HG02678 (cell line): ENCODE data around the gene MYO1C.
"Not testable (repeated sequence)": the region's sequence is repeated elsewhere in the genome, so short reads cannot be mapped to it uniquely, and the experiment has no call there.

Experiments used
- ATAC-seq: cut with Tn5 transposase; IDR thresholded peaks from one replicate; pipeline ENCODE4 v1.9.1; 2021; ENCODE audit warnings: mild to moderate bottlenecking, moderate library complexity; ENCODE audit not compliant: unreplicated experiment

MYO1C gene

GRCh38 chr17:1508709-1509108 lies 16.2 kb upstream of the MYO1C start:
- ATAC-seq = not testable (repeated sequence)

GRCh38 chr17:1506649-1507267 lies 14.3 kb upstream of the MYO1C start:
- ATAC-seq = no peak

GRCh38 chr17:1505586-1505985 lies 13.1 kb upstream of the MYO1C start:
- no peak for ATAC-seq

DNA sequence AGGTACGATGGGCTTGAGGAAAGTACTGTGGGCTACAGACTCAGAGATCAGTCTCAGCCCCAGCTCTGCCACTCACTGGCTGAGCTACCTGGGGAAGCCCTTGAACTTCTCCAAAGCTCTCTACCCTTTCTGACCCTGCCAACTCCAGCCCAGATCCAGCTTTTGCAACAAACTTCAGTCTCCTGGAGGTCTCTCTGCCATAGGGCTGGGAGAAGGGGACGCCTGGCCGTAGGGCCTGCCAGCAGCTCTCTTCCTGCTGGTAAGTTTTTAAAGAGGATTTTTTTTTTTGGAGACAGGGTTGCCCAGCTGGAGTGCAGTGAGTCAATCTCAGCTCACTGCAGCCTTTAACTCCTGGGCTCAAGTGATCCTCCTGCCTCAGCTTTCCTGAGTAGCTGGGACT lies 12.4 kb upstream of the MYO1C start:
- no peak for ATAC-seq

DNA sequence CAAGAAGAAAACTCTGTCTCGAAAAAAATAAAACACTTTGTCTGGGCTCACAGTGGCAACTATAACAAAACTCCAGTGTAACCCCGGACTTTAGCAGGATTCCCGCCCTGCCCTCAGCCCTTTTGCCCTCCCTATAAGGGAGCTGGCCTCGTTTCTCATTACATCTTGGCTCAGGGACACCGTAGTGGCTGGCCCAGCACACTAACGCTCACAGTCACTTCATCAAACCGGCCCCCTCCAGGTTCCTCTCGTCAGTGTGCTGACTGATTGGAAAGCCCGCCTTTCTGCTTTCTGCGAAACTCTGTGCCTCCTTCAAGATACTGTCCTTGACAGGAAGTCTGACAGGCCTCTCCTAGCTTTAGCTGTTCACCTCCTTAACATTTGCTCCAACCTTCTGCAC lies 11.2 kb upstream of the MYO1C start:
- no peak for ATAC-seq

DNA sequence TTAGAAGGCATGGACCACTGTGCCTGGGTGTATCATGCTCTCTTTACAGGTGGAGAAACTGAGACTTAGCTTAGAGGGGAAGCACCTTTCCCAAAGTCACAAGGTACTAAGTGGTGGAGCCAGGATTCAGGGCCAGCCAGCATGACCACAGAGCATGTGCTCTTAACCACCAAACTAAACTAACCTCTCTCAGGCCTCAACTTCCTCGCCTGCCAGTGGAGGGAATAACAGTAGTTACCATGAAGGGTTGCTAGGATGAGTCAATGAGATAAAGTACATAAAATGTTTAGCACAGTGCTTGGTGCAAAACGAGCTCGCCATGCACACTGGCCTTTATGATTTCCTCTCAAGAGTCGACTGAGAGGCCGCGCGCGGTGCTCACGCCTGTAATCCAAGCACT lies 6.4 kb upstream of the MYO1C start:
- ATAC-seq = no peak

- ATAC-seq = no peak
Measured at GRCh38 chr17:1498233-1498632, 5.7 kb upstream of the MYO1C start.

DNA sequence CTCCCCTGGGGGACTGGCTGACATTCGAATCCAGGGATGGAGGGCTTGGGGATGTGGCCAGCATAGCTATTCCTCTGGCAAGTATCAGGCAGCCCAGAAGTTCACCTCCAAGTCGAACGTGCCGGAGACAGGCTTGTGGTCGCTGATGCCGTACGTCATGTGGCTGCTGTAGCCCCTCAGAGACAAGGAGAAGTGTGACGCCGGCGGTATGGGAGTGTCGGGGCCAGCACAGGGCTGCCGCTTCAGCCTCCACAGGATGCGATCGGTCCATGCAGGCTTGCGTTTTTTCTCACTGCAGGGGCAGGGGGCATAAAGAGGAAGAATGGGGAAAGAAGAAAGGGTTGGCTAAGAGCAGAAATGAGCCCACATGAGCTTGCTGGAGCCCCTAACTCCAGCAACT lies 5.3 kb upstream of the MYO1C start:
- no peak for ATAC-seq

DNA sequence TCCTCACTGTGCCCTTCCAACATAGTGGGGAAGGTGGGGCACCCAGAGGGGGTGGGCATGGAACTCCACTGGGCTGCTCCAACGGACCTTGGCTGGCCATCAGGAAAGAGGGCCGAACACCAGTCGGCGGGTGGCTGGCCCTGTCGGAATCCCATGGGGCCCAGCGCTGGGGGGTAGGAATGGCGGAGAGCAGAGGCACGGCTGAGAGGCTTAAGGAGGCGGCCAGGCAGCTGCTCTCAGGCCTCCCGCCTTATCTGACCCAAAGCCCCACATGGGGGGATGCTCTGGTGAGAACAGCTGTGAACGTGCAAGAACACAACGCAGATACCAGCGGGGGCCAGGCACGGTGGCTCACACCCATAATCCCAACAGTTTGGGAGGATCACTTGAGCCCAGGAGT lies 4.4 kb upstream of the MYO1C start:
- no peak for ATAC-seq

DNA sequence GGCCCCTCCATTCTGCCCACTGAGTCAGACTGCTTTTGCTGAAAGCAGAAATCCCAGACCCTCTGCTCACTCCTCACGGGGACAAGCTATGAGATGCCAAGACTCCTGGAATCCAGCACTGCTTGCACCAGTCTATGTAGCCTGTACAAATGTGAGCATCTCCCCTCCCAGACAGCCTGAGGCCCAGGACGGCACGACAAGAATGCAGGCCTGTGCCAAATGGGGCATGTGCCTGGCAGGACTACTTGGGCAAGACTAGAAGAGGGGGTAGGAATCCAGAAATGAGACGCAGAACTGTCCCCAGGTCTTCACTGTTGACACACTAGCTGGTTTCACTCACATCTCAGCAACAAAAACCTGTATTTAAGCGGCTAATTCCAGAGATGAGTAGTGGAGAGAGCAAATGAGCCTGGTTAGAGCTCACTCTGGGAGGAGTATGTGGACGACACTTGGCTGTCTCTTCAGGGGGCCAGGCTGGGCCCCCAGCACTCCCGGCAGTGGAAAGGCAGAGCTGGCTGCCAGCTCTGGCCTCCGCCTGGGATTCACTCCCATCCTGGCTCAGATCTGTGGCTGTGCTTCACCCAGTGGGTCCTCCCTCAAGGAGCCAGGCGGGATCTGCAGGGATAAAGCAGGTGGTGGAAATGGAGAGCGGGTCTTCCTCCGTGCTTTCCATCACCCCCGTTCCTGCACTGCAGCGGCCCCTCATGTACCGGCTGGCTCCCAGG lies 2.9 kb upstream of the MYO1C start:
- ATAC-seq = no peak

DNA sequence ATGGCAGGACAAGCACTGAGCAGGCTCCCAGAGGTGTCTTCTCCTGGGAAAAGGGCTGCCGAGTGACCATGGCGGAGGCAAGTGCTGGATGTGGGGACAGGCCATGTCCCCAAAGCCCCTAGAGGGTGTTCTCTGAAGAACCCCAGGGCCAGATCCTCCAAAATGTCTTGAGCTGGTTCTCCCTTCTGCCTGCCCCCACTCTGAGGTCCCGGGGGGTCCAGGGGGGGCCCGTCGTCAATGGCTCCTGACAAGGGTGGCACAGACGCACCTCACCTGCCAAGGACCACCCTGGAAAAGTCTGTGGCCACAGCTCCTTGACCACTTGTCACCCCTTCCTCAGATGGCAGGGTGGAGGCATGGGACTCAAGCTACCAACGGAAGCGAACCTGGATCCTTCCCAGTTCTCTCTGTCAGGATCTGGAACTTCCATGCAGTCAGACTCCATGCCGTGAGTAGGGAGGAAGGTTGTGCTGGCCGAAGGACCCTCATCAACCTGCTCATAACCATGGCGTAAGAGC lies 2.3 kb upstream of the MYO1C start:
- ATAC-seq = no peak

GRCh38 chr17:1494203-1494602 lies 1.7 kb upstream of the MYO1C start:
- ATAC-seq = no peak

DNA sequence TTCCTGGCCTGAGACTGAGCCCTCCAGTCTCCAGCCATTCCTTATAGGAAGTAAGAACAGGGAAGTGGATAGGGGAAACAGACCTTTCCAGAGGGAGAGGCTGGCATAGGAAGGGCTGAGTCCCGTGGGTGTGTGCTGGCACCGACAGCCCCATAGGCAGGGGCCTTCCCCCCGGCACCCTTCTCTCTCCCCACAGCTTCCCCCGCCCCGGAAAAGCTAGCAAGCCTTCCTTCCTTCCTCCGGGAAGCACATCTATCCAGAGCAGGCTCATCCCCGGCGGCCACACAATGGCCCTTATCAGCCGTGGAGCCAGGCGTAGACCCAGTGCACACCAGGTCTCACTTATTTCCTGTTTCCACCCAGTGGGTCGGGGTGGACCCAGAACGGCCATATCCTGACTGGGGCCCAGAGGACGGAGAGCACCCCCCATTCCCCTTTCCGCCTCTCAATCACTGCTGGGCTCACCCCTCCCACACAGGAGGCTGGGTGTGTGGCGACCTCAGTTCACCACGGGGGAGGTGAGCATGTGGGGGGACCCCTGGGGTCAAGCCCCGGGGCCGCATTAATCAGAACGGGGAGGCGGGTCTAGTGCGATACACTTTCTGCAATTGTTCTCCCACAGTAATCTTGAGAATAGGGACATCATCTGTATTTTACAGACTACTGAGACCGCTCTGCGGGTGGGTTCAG lies 950 bp upstream of the MYO1C start:
- no peak for ATAC-seq

DNA sequence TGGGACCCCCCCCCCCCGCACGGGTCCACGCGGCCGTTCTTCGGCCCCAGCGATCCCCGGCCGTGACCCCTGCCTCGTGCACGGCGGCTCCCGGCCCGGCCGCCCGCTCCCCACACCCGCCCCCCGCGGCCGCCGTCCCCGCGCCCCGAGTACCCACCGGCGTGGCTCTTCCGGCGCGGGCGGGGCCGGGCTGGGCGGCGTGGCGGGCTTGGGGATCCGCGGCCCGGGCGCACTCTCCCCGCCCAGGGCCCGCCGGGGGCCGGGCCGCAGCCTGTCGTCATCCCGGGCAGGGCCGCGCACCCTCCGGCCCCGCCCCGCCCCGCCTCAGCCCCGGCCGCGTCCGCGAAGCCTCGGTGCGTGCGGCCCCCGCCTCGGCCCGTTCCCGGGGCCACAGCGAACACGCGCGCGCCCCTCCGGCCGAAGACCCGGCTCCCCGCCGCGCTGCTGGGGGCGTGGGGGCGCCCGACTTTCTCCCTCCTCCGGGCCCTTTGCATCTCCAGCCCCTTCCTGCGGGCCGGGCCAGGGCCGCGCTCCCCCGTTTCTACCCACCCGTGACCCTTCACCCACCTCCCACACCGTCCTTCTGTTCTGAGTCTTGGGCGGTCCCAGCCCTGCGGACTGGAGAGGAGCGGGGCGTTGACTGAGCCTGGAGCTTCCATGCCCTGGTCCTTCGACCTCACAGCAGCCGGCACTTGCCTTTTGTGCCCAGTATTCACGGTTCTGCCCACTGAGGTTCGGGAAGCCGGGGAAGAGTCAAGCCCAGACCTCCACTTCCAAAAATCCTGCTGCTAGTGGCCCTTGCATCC lies 840 bp downstream of the MYO1C start:
- peak; percentile 53 for ATAC-seq

- peak; percentile 60 for ATAC-seq
Measured at GRCh38 chr17:1490643-1491442, 1.6 kb downstream of the MYO1C start.

DNA sequence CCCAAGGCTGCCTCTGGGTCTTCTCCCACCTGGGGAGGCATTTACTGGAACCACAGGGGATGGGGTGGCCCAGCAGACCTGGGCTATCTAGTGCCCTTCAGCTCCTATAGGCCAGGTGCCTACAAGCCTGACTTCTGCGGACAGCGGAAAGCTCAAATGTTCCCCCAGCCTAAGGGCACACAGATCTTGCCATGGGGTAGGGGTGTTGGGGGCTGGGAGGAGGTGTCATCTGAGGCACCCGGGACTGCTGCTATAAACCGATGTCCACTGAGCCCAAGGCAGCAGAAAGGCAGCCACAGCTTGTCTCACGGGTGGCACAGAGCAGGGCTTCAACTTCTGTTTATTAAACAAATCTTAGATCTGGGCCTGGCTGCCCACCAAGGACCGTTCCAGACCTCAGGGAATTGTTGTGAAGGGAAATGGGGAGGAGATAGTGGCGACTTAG lies 3.6 kb downstream of the MYO1C start:
- no peak for ATAC-seq

GRCh38 chr17:1487939-1488825 lies 4.3 kb downstream of the MYO1C start:
- no peak for ATAC-seq

DNA sequence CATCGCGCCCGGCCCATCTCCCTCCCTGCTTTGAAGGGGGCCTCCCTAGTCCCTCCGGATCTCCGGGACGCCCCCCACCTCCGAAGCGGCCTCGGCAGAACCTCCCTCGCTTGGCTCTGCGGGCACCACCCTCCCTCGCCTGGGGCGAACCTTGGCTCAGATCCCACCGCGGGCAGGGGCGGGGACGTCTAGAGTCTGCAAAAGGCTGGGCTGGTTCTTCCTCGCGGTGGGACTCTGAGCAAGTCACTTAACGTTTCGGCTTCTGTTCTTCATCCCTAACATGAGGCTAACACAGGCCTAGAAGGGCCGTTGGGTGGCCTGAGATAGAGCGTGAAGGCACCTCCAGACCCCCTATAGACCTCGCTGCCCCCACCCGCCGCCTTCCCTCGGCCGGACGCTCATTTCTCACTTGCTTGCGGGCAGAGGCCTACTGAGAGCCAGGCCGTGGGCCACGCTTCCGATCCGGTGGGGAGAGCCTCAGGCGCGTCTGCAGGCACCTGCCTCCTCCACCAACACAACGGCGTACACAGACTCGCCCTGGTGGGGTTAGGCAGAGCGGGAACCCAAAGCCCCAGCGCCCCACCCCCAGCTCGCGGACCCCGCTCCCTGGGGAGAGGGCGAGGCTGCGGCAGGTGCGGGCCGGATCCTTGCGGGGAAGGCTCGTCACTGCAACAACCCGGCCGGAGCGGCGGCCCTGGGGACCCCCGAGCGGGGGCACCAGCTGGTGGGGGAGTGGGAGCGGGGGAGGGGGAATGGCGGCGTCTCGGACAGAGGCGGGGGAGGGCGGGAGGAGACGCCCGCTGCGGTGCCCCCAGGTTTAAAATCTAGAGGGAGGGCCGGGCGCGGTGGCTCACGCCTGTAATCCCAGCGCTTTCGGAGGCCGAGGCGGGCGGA lies 5.4 kb downstream of the MYO1C start:
- ATAC-seq = no peak
